Loucy (cell line): ENCODE results near the gene MEIS3.

Source experiments
- H2AFZ ChIP-seq: fragments of 200-600 bp; sonication (generic); 2 replicates; pipeline ENCODE4 v1.6.0; 2016; ENCODE audit warnings: antibody characterized with exemption, mild to moderate bottlenecking, low read length, moderate library complexity
- H3F3A ChIP-seq: fragments of 200-600 bp; 2 replicates; pipeline ENCODE4 v1.6.0; 2016; ENCODE audit warnings: antibody characterized with exemption, low read depth, mild to moderate bottlenecking
- H3K27me3 ChIP-seq: fragments of 200-600 bp; sonication (generic); 2 replicates; pipeline ENCODE4 v1.6.1; 2014; ENCODE audit warnings: low read length, mild to moderate bottlenecking; ENCODE audit not compliant: insufficient read depth, poor library complexity, severe bottlenecking
- H3K36me3 ChIP-seq: fragments of 200-600 bp; sonication (generic); 2 replicates; pipeline ENCODE4 v1.6.1; 2016; ENCODE audit warnings: low read length; ENCODE audit not compliant: insufficient read depth
- H3K4me1 ChIP-seq: fragments of 200-600 bp; sonication (generic); 2 replicates; pipeline ENCODE4 v1.5.1; 2014; ENCODE audit warnings: low read length, mild to moderate bottlenecking; ENCODE audit not compliant: insufficient read depth, poor library complexity, severe bottlenecking
- H3K4me2 ChIP-seq: fragments of 200-600 bp; sonication (generic); 2 replicates; pipeline ENCODE4 v1.6.0; 2014; ENCODE audit warnings: antibody characterized with exemption, low read length, low read depth, mild to moderate bottlenecking; ENCODE audit not compliant: poor library complexity, severe bottlenecking
- H3K4me3 ChIP-seq: fragments of 200-600 bp; sonication (generic); 2 replicates; pipeline ENCODE4 v1.5.1; 2014; ENCODE audit warnings: low read length, mild to moderate bottlenecking, mixed read lengths; ENCODE audit not compliant: poor library complexity, severe bottlenecking
- H3K79me2 ChIP-seq: fragments of 200-600 bp; sonication (generic); 2 replicates; pipeline ENCODE4 v1.6.1; 2014; ENCODE audit warnings: low read length; ENCODE audit not compliant: insufficient read depth
- H3K9ac ChIP-seq: fragments of 200-600 bp; sonication (generic); 2 replicates; pipeline ENCODE4 v1.6.0; 2014; ENCODE audit warnings: mild to moderate bottlenecking, low read depth, low read length, moderate library complexity; ENCODE audit not compliant: poor library complexity, severe bottlenecking
- H3K9me2 ChIP-seq: fragments of 200-600 bp; sonication (generic); replicated peaks from 2 replicates; pipeline ENCODE4 v1.6.1; 2016; ENCODE audit warnings: low read depth, low read length, mixed read lengths
- H3K9me3 ChIP-seq: fragments of 200-600 bp; sonication (generic); 2 replicates; pipeline ENCODE4 v1.6.1; 2014; ENCODE audit warnings: mild to moderate bottlenecking, antibody characterized with exemption, low read length, low read depth; ENCODE audit not compliant: insufficient read depth
- H4K20me1 ChIP-seq: fragments of 200-600 bp; sonication (generic); 2 replicates; pipeline ENCODE4 v1.6.0; 2014; ENCODE audit warnings: antibody characterized with exemption, low read length, mild to moderate bottlenecking; ENCODE audit not compliant: insufficient read depth, poor library complexity, severe bottlenecking
- EZH2phosphoT487 ChIP-seq: fragments of 200-600 bp; IDR thresholded peaks from 2 replicates; pipeline ENCODE4 v1.6.1; 2018; ENCODE audit warnings: antibody characterized with exemption, mild to moderate bottlenecking, moderate library complexity, borderline replicate concordance
- TF ChIP-seq, protein P1 (sequence below): fragments of 200-600 bp; sonication (generic); conservative IDR thresholded peaks from 2 replicates; pipeline ENCODE4 v1.5.1; 2014; ENCODE audit warnings: mild to moderate bottlenecking, antibody characterized with exemption, low read length

Gene MEIS3

DNA sequence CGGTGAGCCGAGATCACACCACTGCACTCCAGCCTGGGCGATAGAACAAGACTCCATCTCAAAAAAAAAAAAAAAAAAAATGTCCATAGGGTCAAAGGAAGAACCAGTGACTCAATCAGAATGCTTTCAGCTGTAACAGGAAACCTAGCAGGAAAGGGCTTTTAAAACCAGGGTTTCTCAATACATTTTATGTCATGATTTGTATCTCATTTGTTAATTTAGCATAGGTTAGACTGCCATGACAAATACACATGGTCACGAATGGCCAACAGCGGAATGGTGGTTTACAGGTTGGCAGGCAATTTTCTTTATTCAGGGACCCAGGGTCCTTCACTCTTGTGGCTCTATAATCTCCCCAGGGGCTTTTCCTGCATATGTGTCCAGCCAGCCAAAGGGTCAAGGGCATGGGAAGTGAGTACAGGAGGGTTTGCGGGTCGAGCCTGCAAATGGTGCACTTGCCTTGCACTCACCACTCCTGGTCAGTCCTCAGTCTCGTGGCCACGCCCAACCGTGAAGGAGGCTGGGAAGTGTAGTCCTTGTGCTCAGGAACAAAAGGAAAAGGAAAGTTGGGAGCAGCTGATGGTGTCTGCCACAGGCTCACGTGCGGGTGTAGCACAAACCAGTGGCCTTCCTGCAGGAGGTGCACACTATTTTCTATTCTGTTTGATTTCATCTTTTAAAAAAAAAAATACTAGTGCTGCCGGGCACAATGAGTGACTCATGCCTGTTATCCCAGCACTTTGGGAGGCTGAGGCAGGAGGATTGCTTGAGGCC, 55.4 kb downstream of the MEIS3 start:
- H2AFZ ChIP-seq: no peak overlapping the region
- H3K9ac ChIP-seq: no peak overlapping the region
- H3K4me1 ChIP-seq: no peaks in the 10 kb centered on the region
- H3K9me2 ChIP-seq: no peaks in the 10 kb centered on the region
- TF ChIP-seq, protein P1, sequence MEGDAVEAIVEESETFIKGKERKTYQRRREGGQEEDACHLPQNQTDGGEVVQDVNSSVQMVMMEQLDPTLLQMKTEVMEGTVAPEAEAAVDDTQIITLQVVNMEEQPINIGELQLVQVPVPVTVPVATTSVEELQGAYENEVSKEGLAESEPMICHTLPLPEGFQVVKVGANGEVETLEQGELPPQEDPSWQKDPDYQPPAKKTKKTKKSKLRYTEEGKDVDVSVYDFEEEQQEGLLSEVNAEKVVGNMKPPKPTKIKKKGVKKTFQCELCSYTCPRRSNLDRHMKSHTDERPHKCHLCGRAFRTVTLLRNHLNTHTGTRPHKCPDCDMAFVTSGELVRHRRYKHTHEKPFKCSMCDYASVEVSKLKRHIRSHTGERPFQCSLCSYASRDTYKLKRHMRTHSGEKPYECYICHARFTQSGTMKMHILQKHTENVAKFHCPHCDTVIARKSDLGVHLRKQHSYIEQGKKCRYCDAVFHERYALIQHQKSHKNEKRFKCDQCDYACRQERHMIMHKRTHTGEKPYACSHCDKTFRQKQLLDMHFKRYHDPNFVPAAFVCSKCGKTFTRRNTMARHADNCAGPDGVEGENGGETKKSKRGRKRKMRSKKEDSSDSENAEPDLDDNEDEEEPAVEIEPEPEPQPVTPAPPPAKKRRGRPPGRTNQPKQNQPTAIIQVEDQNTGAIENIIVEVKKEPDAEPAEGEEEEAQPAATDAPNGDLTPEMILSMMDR: no peak
- no peak for TF ChIP-seq EZH2phosphoT487
- H4K20me1 ChIP-seq: no peaks in the 10 kb centered on the region
- no peaks in the 10 kb centered on the region for H3K27me3 ChIP-seq
- H3K9me3 ChIP-seq: no peaks in the 10 kb centered on the region
- H3K4me2 ChIP-seq: no peak overlapping the region
- H3K36me3 ChIP-seq: peaks cover 53% of the 10 kb centered on the region; the same call in 1 of the 2 replicates
- no peak overlapping the region for H3K4me3 ChIP-seq
- H3K79me2 ChIP-seq: no peaks in the 10 kb centered on the region
- no peaks in the 10 kb centered on the region for H3F3A ChIP-seq

DNA sequence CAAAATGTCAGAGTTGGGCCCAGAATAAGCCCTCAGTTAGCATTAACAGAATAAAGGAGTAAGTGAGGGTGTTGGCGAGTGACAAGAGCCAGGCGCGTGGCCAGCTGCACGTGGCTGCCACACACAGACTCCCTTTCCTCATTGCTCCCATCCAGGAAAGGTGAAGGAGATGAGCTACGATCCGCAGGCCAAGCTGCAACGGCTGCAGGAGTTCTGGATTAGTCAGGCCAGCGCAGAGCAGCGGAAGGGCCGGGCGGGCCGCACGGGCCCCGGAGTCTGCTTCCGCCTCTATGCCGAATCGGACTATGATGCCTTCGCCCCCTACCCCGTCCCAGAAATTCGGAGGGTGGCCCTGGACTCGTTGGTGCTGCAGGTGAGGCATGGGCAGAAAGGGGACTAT, 57.0 kb downstream of the MEIS3 start:
- no peak for TF ChIP-seq EZH2phosphoT487
- TF ChIP-seq, protein P1: no peak
- H3K9ac ChIP-seq: no peak overlapping the region
- no peaks in the 10 kb centered on the region for H3K9me2 ChIP-seq
- peaks cover 63% of the 10 kb centered on the region; the same call in 1 of the 2 replicates for H3K36me3 ChIP-seq
- no peaks in the 10 kb centered on the region for H3K27me3 ChIP-seq
- no peak overlapping the region for H3K4me2 ChIP-seq
- H4K20me1 ChIP-seq: no peaks in the 10 kb centered on the region
- no peak overlapping the region for H3K4me3 ChIP-seq
- H3K4me1 ChIP-seq: no peaks in the 10 kb centered on the region
- no peak overlapping the region for H2AFZ ChIP-seq
- H3K9me3 ChIP-seq: no peaks in the 10 kb centered on the region
- no peaks in the 10 kb centered on the region for H3F3A ChIP-seq
- H3K79me2 ChIP-seq: no peaks in the 10 kb centered on the region

DNA sequence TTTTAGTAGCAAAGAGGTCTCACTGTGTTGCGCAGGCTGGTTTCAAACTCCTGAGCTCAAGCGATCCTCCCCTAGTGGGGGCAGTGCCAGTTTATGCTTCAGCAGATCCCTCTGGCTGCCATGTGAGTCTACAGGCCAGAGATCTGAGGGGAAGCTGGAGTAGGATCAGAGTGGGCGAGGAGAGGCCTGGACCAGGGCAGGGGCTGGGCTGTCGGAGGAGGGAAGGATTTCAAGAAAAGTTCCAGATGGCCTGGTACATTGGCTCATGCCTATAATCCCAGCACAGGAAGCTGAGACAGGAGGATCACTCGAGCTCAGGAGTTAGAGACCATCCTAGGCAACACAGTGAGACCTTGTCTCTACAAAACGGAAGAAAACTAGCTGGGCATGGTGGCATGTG, 60.4 kb downstream of the MEIS3 start:
- H3K9me3 ChIP-seq: no peaks in the 10 kb centered on the region
- no peaks in the 10 kb centered on the region for H3F3A ChIP-seq
- H2AFZ ChIP-seq: no peak overlapping the region
- peaks cover 72% of the 10 kb centered on the region; the same call in 1 of the 2 replicates for H3K36me3 ChIP-seq
- no peak overlapping the region for H3K9ac ChIP-seq
- H3K4me1 ChIP-seq: no peaks in the 10 kb centered on the region
- H3K4me2 ChIP-seq: no peak overlapping the region
- H4K20me1 ChIP-seq: no peaks in the 10 kb centered on the region
- no peaks in the 10 kb centered on the region for H3K9me2 ChIP-seq
- peaks cover 8% of the 10 kb centered on the region; the same call in 1 of the 2 replicates for H3K79me2 ChIP-seq
- no peaks in the 10 kb centered on the region for H3K27me3 ChIP-seq
- H3K4me3 ChIP-seq: no peak overlapping the region
- no peak for TF ChIP-seq EZH2phosphoT487
- TF ChIP-seq, protein P1: no peak
